Hindlimb muscle (tissue), 1 donor: Measurements from ENCODE around the gene MRPL17. TPM values are rescaled to one million over a fixed set of nuclear protein-coding genes. Genes with fewer than 3 reads are reported as not detected.
A peak's percentile ranks its signal among the peaks of the same experiment; 100 is the strongest.

Experiments
- DNase-seq: peaks from one replicate; pipeline ENCODE4 v3.0.0-alpha.2; 2013
- polyA plus RNA-seq: library from polyadenylated mRNA; unstranded; fragments of 120-200 nt; gene quantifications from one replicate; pipeline ENCODE4 v1.2.1, GENCODE V29; 2013; ENCODE audit not compliant: insufficient read length

Gene MRPL17
- polyA plus RNA-seq, 1 donor: 57.2 TPM

DNA sequence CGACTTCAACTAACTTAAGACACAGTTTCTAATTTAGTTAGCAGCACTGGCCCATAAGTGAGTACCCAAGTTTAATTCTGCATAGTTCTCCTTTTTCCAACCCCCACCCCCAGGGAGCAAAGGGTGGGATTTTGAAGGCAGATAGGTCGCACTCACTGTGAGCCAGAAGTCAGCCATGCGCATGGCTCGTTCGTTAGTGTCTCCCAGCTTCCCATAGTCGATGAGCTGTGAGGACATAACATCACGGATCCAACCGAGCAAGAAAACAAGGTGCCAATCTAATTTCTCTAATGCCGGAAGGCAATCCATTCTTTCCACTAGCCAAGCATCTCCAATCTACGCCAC, 577 bp downstream of the MRPL17 start:
- DNase-seq: no peak

DNA sequence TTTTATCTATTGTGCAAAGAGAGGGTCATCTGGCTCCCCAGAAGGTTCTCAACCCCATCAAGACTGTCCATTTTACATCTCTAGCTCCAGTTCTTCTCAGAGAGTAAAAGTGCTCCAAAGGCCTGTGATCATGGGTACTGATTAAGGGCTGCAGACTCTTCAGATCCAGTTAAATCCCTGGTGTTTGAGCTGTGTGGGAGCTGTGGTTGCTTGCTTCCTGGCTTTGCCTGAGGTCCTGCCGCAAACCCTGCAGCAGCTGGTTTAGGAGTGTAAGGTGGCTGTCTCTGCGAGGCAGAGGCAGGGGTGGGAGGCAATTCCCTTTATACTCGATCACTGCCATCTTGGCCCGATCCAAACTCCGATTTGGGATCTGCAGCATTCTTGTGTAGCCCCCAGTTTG, 1.2 kb downstream of the MRPL17 start:
- no peak for DNase-seq

DNA sequence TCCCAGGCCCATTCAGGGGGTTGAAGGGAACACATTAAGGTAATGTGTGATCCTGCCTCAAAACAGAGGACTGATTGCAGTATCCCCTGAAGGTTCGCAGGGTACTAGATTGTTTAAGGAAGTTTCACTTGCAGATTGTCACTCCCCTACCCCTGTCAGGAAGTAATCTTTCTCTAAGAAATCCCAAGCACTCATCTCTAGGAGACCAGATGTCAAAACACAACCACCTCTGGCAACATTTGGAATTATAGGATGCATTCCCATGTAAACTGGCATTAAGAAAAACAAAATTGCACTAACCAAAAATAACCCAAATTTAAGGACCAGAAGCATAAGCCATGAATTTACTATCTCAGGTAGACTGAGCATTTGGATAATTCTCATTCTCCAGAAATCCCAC, 1.6 kb downstream of the MRPL17 start:
- DNase-seq: no peak

DNA sequence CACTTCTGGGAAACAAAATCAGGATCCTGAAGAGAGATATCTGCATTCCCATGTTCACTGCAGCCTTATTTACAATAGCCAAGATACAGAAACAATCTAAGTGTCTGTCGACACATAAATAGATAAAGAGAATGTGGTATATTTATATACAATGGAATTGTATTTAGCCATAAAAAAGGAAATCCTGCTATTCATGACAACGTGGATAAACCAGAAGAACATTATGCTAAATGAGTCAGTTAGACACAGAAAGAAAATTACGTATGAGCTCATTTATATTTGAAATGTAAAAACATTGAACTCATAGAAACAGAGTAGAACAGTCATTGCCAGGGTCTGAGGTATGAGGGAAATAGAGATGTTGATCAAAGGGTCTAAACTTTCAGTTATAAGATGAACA, 6.1 kb downstream of the MRPL17 start:
- no peak for DNase-seq

DNA sequence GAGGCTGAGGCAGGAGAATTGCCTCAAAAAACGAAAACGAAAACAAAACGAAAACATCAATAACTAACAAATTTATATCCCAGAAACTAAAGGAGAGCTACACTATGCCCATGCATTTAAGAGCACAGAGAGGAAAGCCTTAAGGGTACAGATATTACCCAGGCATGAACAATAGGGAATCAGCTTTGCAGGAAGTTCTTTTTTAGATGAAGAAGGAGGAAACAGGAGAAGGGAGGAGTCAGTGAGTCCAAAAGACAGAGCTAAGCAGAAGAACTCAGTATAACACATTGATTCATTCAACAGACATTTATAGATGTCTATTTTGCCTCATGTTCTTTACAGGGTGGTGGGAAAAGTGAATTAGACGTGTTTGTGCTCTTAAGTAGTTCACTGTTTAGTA, 8.3 kb downstream of the MRPL17 start:
- DNase-seq: no peak

DNA sequence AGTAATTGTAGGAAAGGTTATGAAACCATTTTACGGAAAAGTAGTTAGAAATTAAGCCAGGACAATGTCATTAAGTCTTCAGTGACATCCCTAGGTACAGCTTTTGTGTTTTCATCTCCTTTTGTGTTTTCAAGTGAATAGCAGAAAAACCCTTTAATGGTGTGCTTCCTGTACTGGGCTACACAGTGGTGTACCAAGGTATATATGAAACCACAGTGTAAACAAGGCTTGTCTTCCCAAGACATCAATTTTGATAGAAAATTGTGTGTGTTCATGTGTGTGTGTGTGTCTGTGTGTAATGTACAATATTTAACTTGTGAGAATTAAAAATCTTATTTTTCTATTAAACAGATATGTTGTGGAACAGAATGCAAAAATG, 8.9 kb downstream of the MRPL17 start:
- no peak for DNase-seq

DNA sequence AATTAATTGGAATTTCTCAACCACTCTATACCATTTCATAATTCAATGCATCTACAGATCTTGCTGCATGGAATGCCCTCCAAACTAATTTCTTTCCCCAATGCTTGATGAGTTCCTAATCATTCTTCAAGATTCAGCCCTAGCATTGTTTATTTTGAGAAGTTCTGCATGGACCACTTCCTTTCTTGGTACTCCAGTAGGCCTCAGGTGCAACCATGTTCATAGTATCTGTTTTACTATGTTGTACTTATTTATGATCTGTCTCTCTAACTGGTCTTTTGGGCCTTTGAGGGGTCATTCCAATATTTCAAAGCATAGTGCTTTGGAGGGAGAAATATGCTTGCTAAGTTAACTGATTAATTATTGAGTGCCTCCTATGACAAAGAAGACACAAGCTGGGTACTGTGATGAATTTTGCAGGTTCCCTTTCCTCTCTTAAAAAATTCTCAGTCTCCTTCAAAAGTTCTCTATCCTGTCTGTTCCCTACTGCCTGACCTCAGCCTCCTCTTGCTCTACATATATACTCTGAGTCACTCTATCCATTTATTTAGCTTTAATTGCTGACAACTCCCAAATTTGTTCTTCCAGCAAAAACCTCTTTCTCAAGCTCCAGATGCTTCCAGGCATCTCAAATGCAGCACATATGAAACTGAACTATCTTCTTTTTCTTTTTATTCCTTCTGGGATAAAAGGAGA, 9.5 kb downstream of the MRPL17 start:
- no peak for DNase-seq

DNA sequence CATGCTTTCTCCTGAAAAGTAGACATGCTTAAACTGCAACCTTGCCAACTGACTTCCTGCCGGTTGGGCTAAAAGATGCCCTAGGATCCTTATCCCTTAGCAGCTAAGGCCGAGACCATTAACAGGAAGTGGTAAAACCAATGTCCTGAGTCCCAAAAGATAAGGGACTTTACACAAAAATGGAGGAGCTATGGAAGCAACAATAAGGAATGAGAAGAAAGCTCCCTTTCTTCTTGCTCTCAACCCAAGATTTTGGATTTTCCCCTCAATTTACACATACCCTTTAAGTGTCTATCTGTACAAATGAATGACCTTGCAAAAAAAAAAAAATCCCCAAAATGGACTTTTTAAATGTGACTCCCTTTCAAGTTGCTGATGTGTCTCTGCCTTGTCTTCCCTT, 11.1 kb downstream of the MRPL17 start:
- no peak for DNase-seq

DNA sequence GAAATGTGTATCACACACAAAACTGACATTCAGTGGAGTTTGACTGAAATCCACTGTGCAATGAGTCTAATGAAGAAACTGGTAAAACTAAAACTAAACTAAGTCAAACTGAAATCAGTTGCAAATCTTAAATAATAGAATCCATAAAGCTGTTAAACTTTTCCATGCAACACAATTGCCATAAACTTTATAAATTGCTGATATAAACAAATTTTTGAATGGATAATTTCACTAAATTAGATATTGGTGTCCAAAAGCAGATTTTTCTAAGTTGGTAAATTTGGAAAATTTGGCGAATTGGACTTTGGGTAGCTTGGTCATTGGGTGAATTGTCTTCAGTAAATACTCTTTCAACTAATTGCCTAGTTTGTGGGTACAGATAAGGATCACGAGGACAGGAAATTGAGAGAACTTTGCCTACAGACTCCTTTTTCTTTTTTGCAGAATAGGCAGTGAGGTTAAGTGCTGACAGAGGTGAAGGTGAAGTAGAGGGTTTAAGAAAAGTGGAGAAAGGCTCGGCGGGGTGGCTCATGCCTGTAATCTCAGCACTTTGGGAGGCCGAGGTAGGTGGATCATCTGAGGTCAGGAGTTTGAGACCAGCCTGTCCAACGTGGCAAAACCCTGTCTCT, 12.8 kb downstream of the MRPL17 start:
- no peak for DNase-seq

DNA sequence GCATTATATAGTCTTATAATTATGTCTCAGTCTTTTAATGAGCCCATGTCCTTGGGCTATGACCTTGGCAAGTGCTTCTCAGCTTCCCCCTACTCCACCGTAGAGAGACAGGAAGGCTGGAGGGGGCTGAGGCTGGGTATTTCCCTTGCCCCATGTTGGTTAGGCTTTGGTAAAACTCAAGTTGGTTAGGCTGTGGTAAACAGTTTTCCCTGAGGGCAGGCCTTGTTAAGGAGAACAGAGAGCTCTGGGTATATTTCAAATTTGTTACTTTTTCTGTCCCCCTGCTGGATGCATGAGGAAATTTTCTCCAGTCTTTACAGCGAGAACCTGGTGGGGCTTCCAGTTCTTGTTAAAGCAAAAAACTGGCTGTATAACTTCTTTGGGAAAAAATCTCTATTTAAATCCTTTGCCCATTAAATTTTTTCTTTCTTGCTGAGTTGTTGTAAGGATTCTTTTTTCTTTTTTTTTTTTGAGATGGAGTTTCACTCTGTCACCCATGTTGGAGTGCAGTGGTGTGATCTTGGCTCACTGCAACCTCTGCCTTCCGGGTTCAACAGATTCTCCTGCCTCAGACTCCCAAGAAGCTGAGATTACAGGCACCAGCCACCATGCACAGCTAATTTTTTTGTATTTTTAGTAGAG, 15.3 kb downstream of the MRPL17 start:
- no peak for DNase-seq

DNA sequence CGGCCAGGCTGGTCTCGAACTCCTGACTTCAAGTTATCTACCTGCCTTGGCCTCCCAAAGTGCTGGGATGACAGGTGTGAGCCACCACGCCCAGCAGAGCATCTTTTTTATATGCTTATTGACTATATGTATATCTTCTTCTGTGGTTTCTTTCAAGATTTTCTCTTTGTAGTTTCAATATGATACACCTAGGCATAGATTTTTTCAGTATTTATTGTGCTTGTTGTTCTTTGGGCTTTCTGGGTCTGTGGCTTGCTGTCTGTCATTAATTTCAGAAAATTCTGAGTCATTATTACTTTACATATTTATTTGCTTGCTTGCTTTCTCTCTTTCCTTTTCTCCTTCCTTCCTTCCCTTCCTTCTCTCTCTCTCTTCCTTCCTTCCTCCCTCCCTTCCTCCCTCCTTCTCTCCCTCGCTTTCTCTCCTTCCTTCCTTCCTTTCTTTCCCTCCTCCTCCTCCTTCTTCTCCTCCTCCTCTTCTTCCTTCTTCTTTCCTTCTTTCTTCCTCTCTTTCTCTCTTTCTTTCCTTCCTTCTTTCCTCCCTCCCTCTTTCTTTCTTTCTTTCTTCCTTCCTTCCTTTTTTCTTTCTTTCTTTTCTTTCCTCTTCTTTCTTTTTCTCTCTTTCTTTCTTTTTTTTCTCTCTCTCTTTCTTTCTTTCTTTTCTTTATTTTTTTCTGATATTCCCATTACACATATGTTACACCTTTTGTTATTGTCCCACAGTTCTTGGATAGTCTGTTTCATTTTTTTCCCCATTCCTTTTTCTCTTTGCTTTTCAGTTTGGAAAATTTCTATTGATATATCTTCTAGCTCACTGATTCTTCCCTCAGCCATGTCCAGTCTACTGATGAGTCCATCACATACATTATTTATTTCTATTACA, 16.6 kb downstream of the MRPL17 start:
- DNase-seq: no peak

DNA sequence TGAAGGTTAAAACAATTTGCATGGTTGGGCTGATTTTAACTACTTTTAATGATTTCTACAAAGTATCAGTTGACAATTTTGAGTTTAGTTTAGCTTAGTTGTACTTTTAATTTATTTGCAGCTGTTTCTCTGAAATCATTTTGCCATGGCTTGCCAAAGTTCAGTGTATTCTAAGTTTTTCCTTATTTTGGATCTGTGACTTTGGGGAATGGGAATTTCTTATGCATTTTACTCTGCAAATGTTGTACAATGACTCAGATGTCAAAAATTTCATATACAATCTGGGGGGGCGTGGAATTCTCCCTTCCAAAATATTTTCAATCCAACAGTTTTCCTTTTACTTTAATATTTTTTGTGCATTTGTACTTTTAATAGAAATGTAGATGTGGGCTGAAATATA, 18.6 kb downstream of the MRPL17 start:
- DNase-seq: no peak

DNA sequence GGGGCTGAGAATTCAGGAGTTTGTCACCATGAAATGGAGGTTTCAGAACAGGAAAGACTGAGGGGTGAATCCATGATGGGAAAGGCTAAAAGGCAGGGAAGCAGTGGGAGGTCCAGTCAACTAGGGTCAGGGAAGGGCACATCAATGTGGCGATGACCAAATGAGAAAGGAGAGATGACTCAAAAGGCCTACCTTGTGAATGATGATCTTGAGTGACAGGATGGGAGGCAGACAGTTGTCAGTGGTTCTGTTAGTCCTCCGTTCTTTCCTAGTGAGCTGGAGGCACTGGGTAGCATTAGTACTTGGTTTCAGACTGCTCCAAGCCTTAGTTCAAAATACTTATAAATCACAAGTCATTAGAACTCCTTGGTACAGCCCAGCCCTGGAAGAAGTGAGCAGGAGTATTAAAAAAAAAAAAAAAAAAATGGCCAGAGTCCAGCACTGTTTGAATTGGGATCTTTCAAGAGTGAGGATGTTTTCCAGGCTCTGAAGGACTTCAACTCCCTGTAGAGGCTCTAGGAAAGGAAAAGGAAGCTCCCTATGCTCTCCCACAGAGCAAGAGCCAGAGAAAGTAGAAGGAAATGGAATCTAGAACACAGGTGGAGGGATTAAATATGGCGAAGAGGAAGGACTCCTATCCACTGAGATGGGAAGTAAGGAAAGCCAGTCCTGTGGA, 19.2 kb downstream of the MRPL17 start:
- DNase-seq: no peak

DNA sequence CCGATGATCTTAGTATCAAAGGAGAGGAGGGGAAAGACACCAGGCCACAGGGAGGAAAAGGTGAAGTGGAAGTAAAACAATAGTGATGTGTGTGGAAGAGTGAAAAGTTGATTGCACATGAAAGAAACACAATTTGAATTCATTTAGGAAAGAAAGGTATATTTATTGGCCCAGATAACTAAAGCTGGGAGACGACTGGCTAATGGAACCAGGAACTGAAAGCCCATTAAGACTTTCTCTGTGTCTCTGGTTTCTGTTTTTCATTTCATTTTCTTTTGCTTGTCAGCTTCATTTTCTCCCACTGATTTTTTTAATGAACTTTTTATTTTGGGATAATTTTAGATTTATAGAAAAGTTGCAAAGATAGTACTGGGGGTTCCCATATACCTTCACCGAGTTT, 22.4 kb downstream of the MRPL17 start:
- no peak for DNase-seq

DNA sequence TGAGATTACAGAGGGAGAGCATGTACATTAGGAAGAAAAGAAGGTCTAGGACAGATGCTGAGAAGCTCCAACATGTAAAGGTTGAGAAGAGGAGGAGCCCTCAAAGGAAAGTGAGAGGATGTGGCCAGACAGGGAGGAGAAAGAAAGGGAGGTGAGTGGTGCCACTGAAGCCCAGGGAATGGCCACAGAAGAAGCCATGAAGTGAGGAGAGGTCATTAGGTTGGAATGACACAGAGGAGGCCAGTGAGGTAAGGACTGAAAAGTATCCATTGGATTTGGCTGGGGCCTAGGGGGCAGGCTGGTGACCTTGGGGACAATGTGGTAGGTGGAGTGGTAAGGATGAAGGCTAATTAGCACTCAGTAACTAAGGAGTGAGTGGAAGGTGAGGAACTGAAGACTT, 24.5 kb downstream of the MRPL17 start:
- no peak for DNase-seq

DNA sequence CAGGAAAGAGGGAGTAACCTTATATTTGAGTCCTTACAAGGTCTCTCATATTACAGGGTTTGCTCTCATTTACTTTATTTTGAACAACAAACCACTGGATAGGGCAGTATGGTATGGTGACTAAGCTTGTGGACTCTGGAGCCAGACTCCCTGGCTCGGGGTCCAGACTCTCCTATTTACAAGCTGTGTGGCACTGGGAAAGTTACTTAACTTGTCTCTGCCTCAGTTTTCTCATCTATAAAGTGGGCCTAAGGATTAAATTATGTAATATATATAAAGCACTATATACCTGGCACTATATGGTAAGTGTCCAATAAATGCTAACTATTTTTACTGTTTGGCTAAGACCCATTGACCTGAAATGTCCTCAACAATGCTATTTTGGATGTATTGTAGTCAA, 25.8 kb downstream of the MRPL17 start:
- no peak for DNase-seq

DNA sequence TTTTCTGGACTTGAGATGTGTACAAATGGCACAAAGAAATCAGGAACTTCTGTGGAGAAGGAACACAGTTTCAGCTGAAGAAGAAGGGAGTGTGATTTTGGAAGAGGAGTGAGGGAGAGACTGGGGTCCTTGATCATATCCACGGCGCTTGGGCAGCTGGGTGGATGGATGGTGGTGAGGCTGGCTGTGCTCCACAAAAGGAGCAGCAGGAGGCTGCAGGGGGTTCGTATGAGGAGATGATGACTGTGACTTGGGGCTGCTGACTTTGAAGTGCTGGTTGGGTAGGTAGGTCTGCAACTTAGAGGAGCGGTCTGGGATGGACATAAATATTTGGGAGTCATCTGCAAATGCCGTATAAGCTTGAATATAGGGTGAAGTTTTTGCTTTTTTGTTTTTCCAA, 26.2 kb downstream of the MRPL17 start:
- DNase-seq: no peak

DNA sequence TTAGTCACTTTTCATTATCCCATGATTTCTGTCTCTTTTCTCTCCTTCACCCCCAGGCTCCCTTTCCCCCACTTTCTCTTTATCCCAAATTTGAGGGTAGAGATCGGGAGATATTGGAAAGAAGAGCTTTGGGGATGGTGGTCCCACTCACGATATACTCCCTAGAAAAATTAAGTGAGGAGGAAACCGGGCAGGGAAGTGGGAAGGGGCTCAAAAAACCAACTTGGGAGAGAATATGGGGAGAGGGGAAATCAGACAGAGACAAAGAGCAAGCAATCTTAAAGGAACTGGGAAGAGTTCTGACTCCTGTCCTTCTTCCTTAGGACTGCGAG, 26.6 kb downstream of the MRPL17 start:
- no peak for DNase-seq

DNA sequence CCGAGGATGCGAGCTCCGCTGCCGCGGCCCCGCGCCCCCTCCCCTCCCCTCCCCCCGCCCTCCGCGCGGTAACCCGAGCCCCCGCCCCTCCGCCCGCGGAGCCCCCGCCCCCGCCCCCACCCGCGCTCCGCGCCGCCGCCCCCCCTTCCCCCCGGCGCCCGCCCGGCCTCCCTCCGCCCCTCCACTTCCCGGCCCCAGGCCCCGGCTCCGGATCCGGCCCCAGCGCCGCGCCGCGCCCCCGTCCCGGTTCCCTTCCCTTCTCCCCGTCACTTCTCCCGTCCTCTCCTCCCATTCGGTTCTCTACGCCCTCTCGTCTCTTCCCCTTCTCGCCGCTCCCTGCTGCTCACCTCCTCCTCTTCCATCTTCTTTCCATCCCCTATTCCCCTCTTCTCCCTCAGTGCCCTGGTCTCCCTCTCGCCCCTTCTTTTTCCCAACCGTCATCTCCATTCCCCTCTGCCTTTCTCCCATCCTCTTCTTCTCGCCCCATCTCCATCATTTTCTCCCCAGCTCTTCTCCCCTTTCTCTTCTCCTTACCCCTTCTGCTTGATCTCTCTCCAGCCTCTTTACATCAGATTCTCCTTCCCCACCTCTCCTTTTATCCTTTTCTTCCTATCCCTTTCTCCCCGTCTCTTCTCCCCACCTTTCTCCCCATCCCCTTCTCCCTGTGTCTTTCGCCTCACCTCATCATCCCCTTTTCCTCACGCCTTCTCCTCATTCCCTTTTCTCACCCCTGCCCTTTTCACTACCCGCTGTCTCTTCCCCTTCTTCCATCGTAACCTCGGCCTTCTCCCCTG, 27.2 kb downstream of the MRPL17 start, which contains the start of gene DCHS1:
TSS of gene DCHS1 (minus strand) at position 20 of the 794 bp plus-strand sequence. CDS start 14,196 bp downstream, outside the sequence.
- peak; percentile 74 for DNase-seq

DNA sequence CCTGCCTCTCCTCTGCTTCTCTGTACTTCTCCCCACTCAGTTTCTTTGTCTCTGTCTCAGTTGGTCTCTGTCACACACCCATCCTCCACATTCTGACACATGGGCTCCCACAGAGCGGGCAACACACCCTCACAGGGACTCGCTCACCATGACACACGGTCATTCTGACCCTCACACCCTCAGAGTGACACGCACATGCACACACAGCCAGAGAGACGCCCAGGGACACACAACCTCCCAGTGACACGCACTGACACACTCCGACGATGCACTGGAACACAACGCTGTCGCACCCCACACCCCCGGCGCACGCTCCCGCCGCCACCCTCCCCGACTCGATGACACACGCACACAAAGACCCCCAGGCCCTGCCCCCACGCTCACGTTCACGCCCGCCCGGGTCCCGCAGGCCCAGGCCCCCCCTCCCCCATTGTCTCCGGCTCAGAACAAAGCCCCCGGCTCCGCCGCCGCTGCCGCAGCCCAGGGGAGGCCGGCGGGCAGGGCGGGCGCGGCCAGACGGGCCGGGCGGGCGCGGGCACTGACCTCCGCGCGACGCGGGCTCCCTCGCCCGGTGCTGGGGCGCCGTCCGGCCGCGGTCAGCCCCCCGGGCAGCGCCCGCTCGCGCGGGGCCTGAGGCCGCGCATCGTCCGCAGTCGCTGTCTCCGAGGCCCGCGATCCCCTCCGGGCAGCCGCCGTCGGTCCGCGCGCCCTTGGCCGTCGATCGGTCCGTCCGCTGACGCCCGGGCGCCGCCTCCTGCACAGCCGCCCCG, 27.9 kb downstream of the MRPL17 start:
- DNase-seq: peak; percentile 59
